Mononuclear cell (primary cell): ENCODE measurements around the gene SIM1. TPM values are rescaled to one million over a fixed set of nuclear protein-coding genes. Genes with fewer than 3 reads are reported as not detected.

Experiments
- H3K27me3 ChIP-seq: 2 replicates; pipeline ENCODE4 v1.6.0; 2011; ENCODE audit warnings: low read length, control low read depth; ENCODE audit not compliant: insufficient read depth
- H3K4me1 ChIP-seq: 2 replicates; pipeline ENCODE4 v1.5.1; 2011; ENCODE audit warnings: mild to moderate bottlenecking, low read length, control low read depth; ENCODE audit not compliant: insufficient read depth
- H3K4me3 ChIP-seq: 2 replicates; pipeline ENCODE4 v1.5.1; 2011; ENCODE audit warnings: mild to moderate bottlenecking, low read length, moderate library complexity
- H3K9me3 ChIP-seq: 2 replicates; pipeline ENCODE4 v1.5.1; 2011; ENCODE audit warnings: low read depth, mild to moderate bottlenecking, control low read depth, low read length
- total RNA-seq: library from RNA; depleted of rRNA; stranded (reverse); fragments of >200 nt; gene quantifications from one replicate; pipeline ENCODE4 v1.2.3, GENCODE V29; 2012

Gene SIM1
- total RNA-seq, 1 donor: not detected

DNA sequence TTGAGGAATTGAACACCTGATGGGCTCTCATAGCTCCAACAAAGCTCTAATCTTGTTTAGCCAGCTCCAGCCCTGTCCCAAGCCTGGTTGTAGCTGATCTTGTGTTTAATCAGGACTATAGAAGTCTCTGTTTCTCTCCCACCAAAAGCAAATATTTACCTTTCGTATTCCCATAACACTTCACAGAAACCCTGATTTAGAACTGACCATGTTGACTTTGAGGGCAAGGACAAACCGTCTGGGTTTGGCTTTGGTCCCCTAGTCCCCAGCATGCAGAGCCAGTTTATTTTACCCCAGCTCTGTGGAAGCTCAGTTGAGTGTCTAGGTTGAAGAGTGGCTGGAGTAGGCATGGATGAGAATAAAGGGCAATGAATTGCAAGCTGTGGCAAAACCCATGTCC lies 18.0 kb upstream of the SIM1 start:
- Histone ChIP-seq H3K4me3 (no peak overlapping the region), H3K9me3 (no peaks in the 10 kb centered on the region), H3K4me1 (no peaks in the 10 kb centered on the region), H3K27me3 (peaks cover 11% of the 10 kb centered on the region)

DNA sequence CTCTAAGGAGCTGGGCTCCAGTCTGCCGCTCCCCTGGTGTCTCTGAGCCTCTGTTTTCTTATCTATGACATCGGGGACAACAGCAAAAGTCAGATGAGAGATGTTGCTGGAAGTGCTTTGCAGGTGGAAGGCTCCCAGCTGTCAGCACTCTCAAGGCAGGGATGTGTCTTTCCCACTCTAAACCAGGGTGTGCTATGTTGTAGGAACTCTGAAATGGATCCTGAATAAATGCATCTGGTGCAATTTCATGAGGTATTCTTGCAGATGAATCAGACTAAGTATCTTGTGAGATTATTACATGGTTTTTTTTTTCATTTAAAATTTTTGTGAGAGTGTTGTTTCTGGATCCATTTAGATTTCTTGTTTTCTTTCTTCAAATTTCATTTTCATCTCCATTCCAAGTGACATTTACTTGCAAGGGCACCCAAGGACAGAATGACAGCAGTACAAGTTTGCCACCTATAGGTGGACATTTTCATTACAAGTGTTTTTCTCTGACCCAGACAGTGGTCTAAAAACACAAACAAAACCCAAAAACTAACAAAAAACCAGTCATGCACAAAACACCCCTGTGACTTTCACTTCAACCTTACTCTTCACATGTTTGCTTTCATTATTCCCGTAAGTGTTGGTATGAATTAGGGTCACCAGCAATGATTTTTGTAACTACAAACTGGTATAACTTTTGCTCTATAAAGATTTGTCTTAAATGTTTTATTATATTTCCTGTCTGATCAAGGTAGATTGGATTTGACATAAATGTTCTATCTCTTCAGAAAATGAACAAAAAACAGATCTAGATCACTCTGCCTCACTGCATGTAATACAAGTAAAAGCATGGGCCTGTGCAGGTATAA lies 14.7 kb upstream of the SIM1 start:
- Histone ChIP-seq H3K27me3 (peaks cover 3% of the 10 kb centered on the region), H3K4me3 (no peak overlapping the region), H3K9me3 (no peaks in the 10 kb centered on the region), H3K4me1 (no peaks in the 10 kb centered on the region)

- Histone ChIP-seq H3K27me3 (peaks cover 36% of the 10 kb centered on the region), H3K4me1 (no peaks in the 10 kb centered on the region), H3K9me3 (no peaks in the 10 kb centered on the region), H3K4me3 (no peak overlapping the region)
Observed at GRCh38 chr6:100475554-100476320, 11.0 kb upstream of the SIM1 start.

GRCh38 chr6:100473182-100473581 lies 8.5 kb upstream of the SIM1 start:
- H3K27me3 ChIP-seq: peaks cover 59% of the 10 kb centered on the region
- H3K4me3 ChIP-seq: no peak overlapping the region
- no peaks in the 10 kb centered on the region for H3K4me1 ChIP-seq
- H3K9me3 ChIP-seq: no peaks in the 10 kb centered on the region

DNA sequence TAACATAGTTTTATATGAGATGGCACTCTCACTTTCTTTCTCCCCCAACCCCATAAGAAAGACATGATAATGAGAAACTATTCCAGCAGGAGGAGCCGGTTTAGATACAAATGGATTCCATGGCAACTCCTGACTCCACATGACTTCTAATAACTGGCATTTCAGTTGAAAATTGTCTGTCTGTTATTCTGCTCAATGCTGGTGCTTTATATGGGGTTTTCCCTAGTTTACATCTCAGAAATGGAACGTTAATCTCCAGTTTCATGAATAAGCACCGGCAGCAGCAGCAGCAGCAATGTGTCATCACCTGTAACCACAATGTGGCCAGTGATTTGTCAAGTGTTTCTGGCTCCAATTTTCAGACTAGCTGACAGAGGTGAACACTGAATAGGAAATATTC lies 8.0 kb upstream of the SIM1 start:
- Histone ChIP-seq H3K4me1 (no peaks in the 10 kb centered on the region), H3K4me3 (no peak overlapping the region), H3K27me3 (peaks cover 64% of the 10 kb centered on the region), H3K9me3 (no peaks in the 10 kb centered on the region)

GRCh38 chr6:100470422-100471120 lies 5.8 kb upstream of the SIM1 start:
- H3K9me3 ChIP-seq: no peaks in the 10 kb centered on the region

GRCh38 chr6:100469101-100469859 lies 4.6 kb upstream of the SIM1 start:
- no peak overlapping the region for H3K4me3 ChIP-seq
- peaks cover 12% of the 10 kb centered on the region for H3K4me1 ChIP-seq
- no peaks in the 10 kb centered on the region for H3K9me3 ChIP-seq
- H3K27me3 ChIP-seq: peaks cover 97% of the 10 kb centered on the region

More at GRCh38 chr6:100470422-100471120, 5.8 kb upstream of the SIM1 start:
- peaks cover 85% of the 10 kb centered on the region for H3K27me3 ChIP-seq
- H3K4me1 ChIP-seq: no peaks in the 10 kb centered on the region
- no peak overlapping the region for H3K4me3 ChIP-seq

DNA sequence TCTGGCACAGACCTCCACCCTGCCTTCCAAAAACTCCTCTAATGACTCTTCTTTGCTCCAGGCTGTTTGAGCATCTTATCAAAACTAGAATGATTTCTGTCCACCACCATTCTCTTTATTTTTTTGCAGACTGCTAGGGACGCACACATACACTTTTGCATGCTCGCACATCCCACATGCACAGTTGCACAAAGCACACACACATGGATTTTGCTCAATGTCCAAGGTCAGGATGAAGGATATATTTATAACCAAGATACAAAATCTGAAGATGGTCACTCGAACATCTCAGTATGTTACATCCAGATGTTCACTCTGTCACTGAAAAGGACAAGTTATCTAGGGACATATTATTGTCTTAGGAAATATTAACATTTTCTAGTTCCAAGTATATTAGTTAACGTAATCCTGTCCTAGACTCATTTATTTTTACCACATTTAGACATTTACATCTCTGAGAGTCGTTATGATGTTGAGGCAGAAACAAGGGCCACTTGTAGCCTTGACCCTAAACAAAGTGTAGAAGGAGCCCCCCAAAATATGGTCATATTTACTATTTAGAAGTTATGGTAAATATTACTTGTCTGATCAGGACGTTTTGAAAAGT lies 3.4 kb upstream of the SIM1 start:
- Histone ChIP-seq H3K4me3 (no peak overlapping the region), H3K27me3 (peaks cover 100% of the 10 kb centered on the region), H3K9me3 (no peaks in the 10 kb centered on the region), H3K4me1 (peaks cover 15% of the 10 kb centered on the region)

DNA sequence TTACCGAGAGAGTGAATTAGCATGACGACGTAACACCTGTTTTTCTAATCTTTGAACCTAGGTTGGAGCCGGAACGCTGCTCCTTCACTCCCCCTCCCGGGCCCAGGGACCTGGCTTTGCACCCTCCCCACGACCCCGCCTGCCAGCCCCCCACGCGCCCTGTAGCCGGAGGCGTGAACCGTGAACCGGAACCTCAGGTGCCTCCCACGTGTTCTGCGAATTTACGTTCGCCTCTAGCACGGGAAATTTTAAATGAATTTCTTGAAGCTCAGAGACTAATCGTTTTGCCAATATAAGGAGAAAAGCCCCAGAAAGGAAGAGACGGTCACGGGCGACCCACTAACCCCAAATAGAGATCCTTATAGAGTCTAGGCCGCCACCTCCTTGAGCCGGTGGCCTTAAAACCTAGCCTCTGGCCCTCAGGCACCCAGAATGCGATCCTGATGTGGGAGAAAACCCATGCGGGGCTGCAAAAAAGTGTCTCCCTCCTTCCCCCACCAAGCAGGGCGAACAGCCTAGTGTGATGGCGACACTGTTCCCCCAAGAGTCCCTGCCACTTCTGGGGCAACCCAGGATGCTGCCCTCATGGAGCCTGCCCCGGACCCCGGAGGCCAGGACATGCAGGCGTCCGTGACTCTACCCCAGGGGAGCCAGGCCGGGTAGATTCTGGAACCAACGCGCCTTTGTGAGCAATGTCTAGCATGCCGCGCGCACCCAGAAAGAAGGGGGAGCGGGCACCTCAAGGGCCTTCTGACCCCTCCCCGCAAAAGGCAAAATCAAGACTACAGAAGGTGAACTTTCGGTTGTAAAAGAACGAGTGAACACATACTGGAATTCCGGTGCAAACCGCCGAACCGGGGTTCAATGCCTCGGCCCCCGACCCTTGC lies 2.7 kb upstream of the SIM1 start:
- Histone ChIP-seq H3K27me3 (peaks cover 100% of the 10 kb centered on the region), H3K9me3 (no peaks in the 10 kb centered on the region), H3K4me3 (no peak overlapping the region)

GRCh38 chr6:100466410-100467128 lies 1.8 kb upstream of the SIM1 start:
- H3K4me3 ChIP-seq: no peak overlapping the region

More for the DNA sequence above, 2.7 kb upstream of the SIM1 start:
- peaks cover 15% of the 10 kb centered on the region for H3K4me1 ChIP-seq

GRCh38 chr6:100465701-100466409 lies 1.1 kb upstream of the SIM1 start:
- Histone ChIP-seq H3K4me1 (peaks cover 18% of the 10 kb centered on the region), H3K4me3 (no peak overlapping the region), H3K9me3 (no peaks in the 10 kb centered on the region), H3K27me3 (peaks cover 100% of the 10 kb centered on the region)

More at GRCh38 chr6:100466410-100467128, 1.8 kb upstream of the SIM1 start:
- Histone ChIP-seq H3K4me1 (peaks cover 15% of the 10 kb centered on the region), H3K9me3 (no peaks in the 10 kb centered on the region), H3K27me3 (peaks cover 100% of the 10 kb centered on the region)

DNA sequence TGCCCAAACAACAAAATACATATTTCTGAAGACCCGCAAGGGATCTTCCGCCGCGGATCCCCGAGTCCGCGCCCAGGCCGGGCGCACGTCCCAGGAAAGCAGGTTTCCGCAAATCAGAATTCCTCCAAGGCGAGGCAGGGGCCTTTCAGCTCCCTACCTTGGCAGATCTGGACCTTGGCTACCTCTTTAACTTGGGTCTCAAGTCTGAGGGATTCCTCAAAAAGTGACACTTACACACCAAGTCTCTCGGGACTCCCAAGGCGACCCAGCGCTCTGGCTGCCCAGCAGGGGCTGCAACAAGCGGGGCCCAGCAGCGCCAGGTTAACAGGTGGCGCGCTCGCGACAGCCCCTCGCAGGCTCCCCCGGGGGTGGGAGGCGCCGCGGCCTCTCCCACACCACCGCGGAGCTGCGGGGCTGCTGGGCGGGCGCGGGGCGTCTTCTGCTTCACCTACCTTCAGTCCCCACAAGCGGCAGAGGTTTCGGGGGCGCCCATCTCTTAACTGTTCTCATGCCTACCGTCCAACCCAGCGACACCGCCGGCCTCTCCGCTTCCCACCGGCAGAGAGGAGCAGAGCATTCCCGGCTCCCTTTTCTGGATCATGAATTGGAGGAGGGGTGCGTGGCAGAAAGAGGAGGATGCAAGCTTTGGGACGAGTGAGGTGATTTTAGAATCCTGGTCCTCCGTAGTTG lies 414 bp downstream of the SIM1 start:
- H3K27me3 ChIP-seq: peaks cover 100% of the 10 kb centered on the region
- peaks cover 18% of the 10 kb centered on the region for H3K4me1 ChIP-seq
- H3K4me3 ChIP-seq: no peak overlapping the region
- H3K9me3 ChIP-seq: no peaks in the 10 kb centered on the region
